Activated naive CD4-positive, alpha-beta T cell treated with Interleukin-2 at 50 U/mL for 16 hours (primary cell): Measurements from ENCODE around the gene PSMA8.
"Not testable (repeated sequence)": the region's sequence is repeated elsewhere in the genome, so short reads cannot be mapped to it uniquely, and the experiment has no call there.

Experiments
- DNase-seq: peaks from one replicate; pipeline ENCODE4 v3.0.0-alpha.2; 2020

The PSMA8 gene

GRCh38 chr18:26176134-26176533 lies 42.5 kb downstream of the PSMA8 start:
- DNase-seq, result no peak

- no peak for DNase-seq
Observed at GRCh38 chr18:26181343-26181826, 47.7 kb downstream of the PSMA8 start.

- no peak for DNase-seq
Observed at GRCh38 chr18:26183395-26184112, 49.9 kb downstream of the PSMA8 start.

GRCh38 chr18:26185267-26185666 lies 51.6 kb downstream of the PSMA8 start:
- no peak for DNase-seq

GRCh38 chr18:26190506-26190905 lies 56.8 kb downstream of the PSMA8 start:
- peak; percentile 18 for DNase-seq

GRCh38 chr18:26192233-26192632 lies 58.6 kb downstream of the PSMA8 start:
- no peak for DNase-seq

GRCh38 chr18:26196605-26197004 lies 62.9 kb downstream of the PSMA8 start:
- DNase-seq, result no peak

GRCh38 chr18:26202001-26202400 lies 68.3 kb downstream of the PSMA8 start:
- not testable (repeated sequence) for DNase-seq

GRCh38 chr18:26205318-26205717 lies 71.6 kb downstream of the PSMA8 start:
- no peak for DNase-seq

- no peak for DNase-seq
Observed at GRCh38 chr18:26206488-26206887, 72.8 kb downstream of the PSMA8 start.

GRCh38 chr18:26207937-26208336 lies 74.3 kb downstream of the PSMA8 start:
- no peak for DNase-seq

- DNase-seq, result no peak
Observed at GRCh38 chr18:26208977-26209376, 75.3 kb downstream of the PSMA8 start.

- DNase-seq, result no peak
Observed at GRCh38 chr18:26210147-26210546, 76.5 kb downstream of the PSMA8 start.

GRCh38 chr18:26215247-26215970 lies 81.7 kb downstream of the PSMA8 start:
- peak; percentile 9 for DNase-seq

- DNase-seq, result no peak
Observed at GRCh38 chr18:26225022-26225693, 91.5 kb downstream of the PSMA8 start.

GRCh38 chr18:26225915-26226228 lies 92.2 kb downstream of the PSMA8 start:
- DNase-seq, result no peak

- DNase-seq, result peak; percentile 95
Observed at GRCh38 chr18:26226229-26227050, 92.8 kb downstream of the PSMA8 start, which contains the start of gene TAF4B. TAF4B (plus strand) TSS chr18:26226445; CDS start chr18:26226934, 489 bp downstream.

- DNase-seq, result no peak
Observed at GRCh38 chr18:26227051-26227670, 93.5 kb downstream of the PSMA8 start.

GRCh38 chr18:26228562-26229260 lies 95.0 kb downstream of the PSMA8 start:
- no peak for DNase-seq

GRCh38 chr18:26230497-26230896 lies 96.8 kb downstream of the PSMA8 start:
- DNase-seq, result no peak

GRCh38 chr18:26233208-26233607 lies 99.5 kb downstream of the PSMA8 start:
- no peak for DNase-seq

GRCh38 chr18:26237363-26237762 lies 103.7 kb downstream of the PSMA8 start:
- DNase-seq, result not testable (repeated sequence)
